Astrocyte of the cerebellum (primary cell): ENCODE measurements around the gene VCP.

Experiments used
- DNase-seq: peaks from one replicate; pipeline ENCODE4 v3.0.0-alpha.2; 2011; ENCODE audit warnings: low read depth
- H3K4me3 ChIP-seq: 2 replicates; pipeline ENCODE4 v1.5.1; 2011; ENCODE audit warnings: mild to moderate bottlenecking, low read depth, low read length, moderate library complexity
- in situ Hi-C: cut with HindIII; loops from 2 replicates; pipeline ENCODE4 v1.10.0; 2017; ENCODE audit warnings: low sequenced_read_pairs
- TF ChIP-seq, protein P1 (sequence below): IDR thresholded peaks from 2 replicates; pipeline ENCODE4 v1.5.1; 2012; ENCODE audit warnings: low read length, low read depth, moderate library complexity, mild to moderate bottlenecking; ENCODE audit errors: missing control alignments

Gene VCP

DNA sequence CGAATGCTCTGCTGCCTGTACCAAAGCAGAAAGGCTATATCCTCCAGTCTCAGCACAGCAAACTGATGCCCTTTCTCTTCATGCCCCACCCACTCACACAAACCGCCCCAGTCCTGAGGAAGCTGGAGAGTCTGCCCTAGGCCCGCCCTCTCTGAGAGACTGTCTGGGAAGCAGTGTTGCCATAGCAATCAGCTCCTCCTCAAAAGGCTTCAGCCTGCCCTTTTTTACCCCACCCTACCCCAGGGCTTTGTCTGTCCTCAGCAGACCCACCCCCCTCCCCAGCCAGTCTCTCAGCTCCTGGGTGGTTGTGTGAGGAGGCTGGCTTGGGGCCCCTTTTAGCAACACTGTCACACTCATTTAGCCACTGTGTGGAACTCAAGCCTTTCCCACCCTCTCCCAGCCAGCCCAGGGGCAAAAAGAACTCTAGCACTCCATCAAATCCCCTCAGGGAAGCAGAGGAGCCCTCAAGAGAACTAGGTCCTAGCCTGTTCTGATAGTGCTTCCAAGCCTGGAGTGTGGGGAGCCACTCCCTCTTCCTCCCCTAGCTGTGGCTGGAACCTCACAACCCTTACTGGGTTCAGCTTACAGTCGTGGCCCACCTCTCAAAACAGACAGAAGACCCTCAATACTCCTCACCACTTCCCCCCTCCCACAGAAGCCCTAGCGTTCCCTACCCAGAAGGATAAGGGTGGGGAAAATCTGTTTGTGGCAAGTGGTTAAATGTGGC, 41.9 kb upstream of the VCP start:
- peak; percentile 76 for DNase-seq
- TF ChIP-seq, protein P1, sequence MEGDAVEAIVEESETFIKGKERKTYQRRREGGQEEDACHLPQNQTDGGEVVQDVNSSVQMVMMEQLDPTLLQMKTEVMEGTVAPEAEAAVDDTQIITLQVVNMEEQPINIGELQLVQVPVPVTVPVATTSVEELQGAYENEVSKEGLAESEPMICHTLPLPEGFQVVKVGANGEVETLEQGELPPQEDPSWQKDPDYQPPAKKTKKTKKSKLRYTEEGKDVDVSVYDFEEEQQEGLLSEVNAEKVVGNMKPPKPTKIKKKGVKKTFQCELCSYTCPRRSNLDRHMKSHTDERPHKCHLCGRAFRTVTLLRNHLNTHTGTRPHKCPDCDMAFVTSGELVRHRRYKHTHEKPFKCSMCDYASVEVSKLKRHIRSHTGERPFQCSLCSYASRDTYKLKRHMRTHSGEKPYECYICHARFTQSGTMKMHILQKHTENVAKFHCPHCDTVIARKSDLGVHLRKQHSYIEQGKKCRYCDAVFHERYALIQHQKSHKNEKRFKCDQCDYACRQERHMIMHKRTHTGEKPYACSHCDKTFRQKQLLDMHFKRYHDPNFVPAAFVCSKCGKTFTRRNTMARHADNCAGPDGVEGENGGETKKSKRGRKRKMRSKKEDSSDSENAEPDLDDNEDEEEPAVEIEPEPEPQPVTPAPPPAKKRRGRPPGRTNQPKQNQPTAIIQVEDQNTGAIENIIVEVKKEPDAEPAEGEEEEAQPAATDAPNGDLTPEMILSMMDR, result no peak
- in situ Hi-C loops, result no loop called here
- H3K4me3 ChIP-seq, result peak overlapping the region; percentile 68

DNA sequence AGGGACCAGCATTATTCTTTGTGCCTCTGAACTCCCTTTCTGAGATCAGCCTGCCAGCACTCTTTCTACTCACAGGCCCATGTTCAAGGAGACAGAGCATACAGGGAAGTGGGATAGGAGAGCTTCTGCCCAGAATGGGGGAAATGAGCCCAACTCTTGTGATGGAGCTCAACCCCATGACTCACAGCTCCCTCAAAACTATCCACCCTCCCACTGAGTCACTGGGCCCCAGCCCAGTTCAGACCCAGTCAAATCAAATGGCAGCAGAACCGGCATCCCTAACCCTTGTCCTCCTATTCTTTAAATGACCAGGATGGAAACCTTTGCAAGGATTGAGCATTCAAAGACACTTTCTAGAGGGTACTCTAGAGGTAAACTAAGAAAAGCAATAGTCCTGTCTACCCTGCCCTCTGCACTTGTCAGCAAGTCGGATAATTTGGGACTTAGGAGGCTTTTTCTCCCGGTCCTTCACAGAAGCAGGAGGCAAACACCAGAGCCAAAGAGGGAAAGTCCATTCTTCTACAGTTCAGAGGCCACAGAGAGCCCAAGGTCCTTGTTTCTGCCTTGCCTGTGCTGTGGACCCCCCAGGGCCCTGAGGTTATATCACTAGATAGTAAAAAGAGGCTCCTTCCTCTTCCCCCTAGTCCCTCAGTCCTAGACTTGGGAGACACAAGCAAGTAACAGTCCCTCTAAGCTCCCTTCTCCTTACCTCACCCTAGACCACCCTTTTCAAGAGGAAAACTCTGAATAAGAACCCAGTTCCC, 40.0 kb upstream of the VCP start:
- no peak for DNase-seq
- in situ Hi-C loops, result no loop called here
- H3K4me3 ChIP-seq, result peak overlapping the region; percentile 28
- TF ChIP-seq, protein P1, result no peak

DNA sequence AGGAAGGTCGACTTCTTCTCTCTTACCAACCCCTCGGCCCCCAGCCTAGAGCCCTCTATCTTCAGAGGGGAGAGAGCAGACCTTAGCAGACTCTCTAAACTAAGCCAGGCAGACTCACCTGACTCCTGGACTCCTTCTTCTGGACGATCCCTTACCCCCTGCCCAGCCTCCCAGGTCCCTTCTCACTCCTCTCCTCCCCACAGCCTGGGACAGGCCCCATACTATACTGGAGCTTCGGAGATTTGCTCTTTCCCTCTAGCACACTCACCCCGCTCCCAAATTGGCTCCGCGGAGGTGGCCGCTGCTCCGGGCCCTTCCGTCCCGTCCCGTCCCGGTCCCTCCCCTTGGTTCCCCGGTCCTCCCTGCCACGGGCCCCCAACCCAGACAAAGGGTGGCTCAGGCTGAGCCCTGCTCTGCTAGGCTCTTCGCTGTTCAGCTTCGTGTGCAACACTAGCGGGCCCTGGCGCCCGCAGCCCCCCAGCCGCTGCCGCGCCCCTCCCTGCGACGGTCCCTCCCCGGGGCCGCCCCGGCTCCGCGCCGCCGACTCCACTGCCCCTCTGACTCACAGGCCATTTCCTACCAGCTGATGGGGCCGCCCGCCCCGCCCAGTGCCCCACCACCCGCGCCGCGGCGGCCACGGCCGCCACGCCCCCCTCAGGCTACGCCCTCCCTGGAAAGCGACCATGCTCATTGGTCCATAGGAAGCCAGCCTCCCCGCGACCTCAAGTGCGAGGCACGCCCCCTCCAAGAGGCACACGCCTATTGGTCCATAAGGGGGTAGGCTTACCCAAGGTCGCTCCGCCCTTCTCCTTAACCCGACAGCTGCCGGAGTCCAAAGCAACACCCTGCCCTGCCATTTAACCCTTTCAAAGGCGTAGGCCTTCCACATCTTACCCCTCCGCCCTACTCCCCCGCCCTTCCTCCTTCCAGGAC, 38.8 kb upstream of the VCP start:
- TF ChIP-seq, protein P1, result no peak
- peak overlapping the region; percentile 84 for H3K4me3 ChIP-seq
- DNase-seq, result peak; percentile 97
- in situ Hi-C loops, result no loop called here

DNA sequence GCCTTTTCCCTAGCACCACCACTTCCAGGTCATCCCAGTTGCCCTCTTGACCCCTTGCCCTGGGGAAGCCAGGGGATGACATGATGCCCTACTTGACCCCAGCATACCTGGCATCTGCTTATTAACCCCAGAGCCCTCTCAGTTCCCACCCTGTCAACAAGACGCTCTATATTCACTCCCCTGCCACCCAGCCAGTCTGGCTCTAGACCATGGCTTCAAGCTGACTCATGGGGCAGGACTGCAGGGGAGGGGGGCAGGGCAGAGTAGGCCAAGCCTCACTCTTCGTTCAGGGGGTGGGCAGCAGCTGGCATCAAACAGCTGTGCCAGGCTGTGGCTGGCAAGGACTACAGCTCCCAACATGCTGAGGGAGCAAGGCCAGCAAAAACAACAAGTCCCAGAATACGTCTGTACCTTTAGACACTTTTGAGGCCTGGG, 37.9 kb upstream of the VCP start:
- no peak for DNase-seq
- TF ChIP-seq, protein P1, result no peak
- in situ Hi-C loops, result no loop called here
- H3K4me3 ChIP-seq, result peak overlapping the region; percentile 84

DNA sequence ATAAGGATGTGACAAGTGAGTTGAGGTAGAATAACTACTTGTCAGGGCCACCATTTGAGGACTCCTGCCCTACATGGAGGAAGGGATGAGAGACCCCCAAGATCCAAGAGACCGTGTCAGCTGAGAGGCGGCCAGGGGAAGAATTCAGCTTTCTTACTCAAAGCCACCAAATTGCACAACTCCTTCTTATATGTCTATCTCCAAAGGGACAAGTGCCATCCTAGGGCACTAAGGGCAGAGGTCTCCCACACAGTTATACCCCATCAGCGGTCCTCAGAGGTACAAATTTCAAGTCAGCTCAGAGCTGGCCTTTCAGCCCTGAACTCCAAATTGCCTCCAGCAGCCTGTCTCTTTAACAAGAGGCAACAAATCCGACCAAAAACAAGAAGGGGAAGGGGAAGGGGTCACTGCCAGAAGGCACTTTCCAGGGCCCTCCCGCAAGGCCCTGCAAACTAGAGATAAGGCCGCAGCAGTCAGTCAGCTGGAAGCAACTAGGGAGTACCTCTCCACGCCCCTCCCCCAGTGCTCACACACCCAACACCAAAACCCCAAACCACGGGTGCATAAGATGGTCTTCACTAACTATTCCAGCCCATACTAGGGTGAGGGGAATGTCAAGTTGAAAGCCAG, 36.6 kb upstream of the VCP start:
- no peak for DNase-seq
- TF ChIP-seq, protein P1, result no peak
- in situ Hi-C loops, result no loop called here
- no peak overlapping the region for H3K4me3 ChIP-seq

DNA sequence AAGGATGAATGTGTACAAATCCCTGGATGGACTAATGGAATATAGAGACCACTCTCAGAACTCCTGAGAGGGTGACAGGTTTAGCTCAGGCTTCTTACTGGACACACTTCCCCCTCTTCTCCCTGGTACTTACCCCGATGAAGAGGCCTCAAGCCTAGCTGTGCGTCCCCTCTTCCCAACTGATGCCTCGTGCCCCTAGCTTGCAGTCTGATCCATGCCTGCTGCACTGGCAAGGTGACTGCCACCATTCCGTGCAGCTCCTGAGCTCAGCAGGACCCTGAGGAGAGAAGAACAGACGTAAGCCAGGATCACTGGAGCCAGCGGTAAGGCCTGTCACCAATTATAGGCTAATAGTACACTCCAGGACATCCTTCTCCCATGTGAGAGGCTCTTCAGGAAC, 36.0 kb upstream of the VCP start:
- in situ Hi-C loops, result no loop called here
- TF ChIP-seq, protein P1, result no peak
- no peak overlapping the region for H3K4me3 ChIP-seq
- DNase-seq, result no peak
